A673 (cell line): ENCODE results near the gene C3orf22. TPM values are rescaled to one million over a fixed set of nuclear protein-coding genes. Genes with fewer than 3 reads are reported as not detected.
A peak's percentile ranks its signal among the peaks of the same experiment; 100 is the strongest.

Experiments used
- BruUV-seq: library from RNA; stranded (reverse); fragments of 400-500 nt; replicated peaks from 2 replicates; lab custom pipeline; 2021; lab: Mats Ljungman, UMichigan
- CTCF ChIA-PET: fragments of 300-600 bp; sonication (Branson Sonifier 250); formaldehyde crosslinking; loops from one replicate; lab custom pipeline; 2022; ENCODE audit warnings: antibody characterized with exemption; lab: Charles Lee
- POLR2A ChIA-PET: fragments of 300-600 bp; sonication (Branson Sonifier 250); formaldehyde crosslinking; loops from one replicate; lab custom pipeline; 2022; ENCODE audit warnings: antibody characterized with exemption; ENCODE audit not compliant: low non-redundant PET; lab: Charles Lee
- DNase-seq: peaks from one replicate; pipeline ENCODE4 v3.0.0-alpha.2; 2015; ENCODE audit warnings: low spot score
- H3K27ac ChIP-seq: fragments of 200-600 bp; sonication (generic); 2 replicates; pipeline ENCODE4 v1.5.1; 2016; ENCODE audit warnings: mixed run types, low read depth, mild to moderate bottlenecking, mixed read lengths, antibody characterized with exemption, low read length; ENCODE audit not compliant: poor library complexity, severe bottlenecking
- H3K27me3 ChIP-seq: fragments of 200-600 bp; sonication (generic); replicated peaks from 2 replicates; pipeline ENCODE4 v1.6.1; 2017; ENCODE audit warnings: mixed run types, low read depth, mild to moderate bottlenecking, mixed read lengths, antibody characterized with exemption, low read length; ENCODE audit not compliant: insufficient read depth, poor library complexity
- H3K36me3 ChIP-seq: fragments of 200-600 bp; sonication (generic); 2 replicates; pipeline ENCODE4 v1.6.1; 2016; ENCODE audit warnings: mixed run types, mild to moderate bottlenecking, mixed read lengths, antibody characterized with exemption, low read length; ENCODE audit not compliant: insufficient read depth, poor library complexity, severe bottlenecking
- H3K4me1 ChIP-seq: fragments of 200-600 bp; sonication (generic); 2 replicates; pipeline ENCODE4 v1.6.1; 2017; ENCODE audit warnings: mixed run types, mild to moderate bottlenecking, mixed read lengths, antibody characterized with exemption, low read length; ENCODE audit not compliant: insufficient read depth, poor library complexity, severe bottlenecking
- H3K4me3 ChIP-seq: fragments of 200-600 bp; sonication (generic); 2 replicates; pipeline ENCODE4 v1.5.1; 2016; ENCODE audit warnings: low read depth, mixed run types, mild to moderate bottlenecking, mixed read lengths, low read length; ENCODE audit not compliant: poor library complexity, severe bottlenecking
- H3K9me3 ChIP-seq: fragments of 200-600 bp; sonication (generic); 2 replicates; pipeline ENCODE4 v1.6.1; 2016; ENCODE audit warnings: mixed run types, low read depth, mild to moderate bottlenecking, mixed read lengths, antibody characterized with exemption, low read length; ENCODE audit not compliant: poor library complexity, severe bottlenecking
- EZH2 ChIP-seq: fragments of 200-600 bp; sonication (generic); IDR thresholded peaks from 2 replicates; pipeline ENCODE4 v1.6.1; 2017; ENCODE audit warnings: borderline replicate concordance, low read depth, mild to moderate bottlenecking, mixed read lengths, antibody characterized with exemption, low read length; ENCODE audit not compliant: poor library complexity, severe bottlenecking
- intact Hi-C: fragments of 100-400 bp; cut with micrococcal nuclease; formaldehyde crosslinking; loops from one replicate; pipeline ENCODE4 v1.10.0; 2022; ENCODE audit not compliant: unreplicated experiment
- total RNA-seq: library from RNA; stranded (reverse); gene quantifications from 2 replicates; pipeline ENCODE4 v1.2.3, GENCODE V29; 2021
- TF ChIP-seq, protein P1 (sequence below): fragments of 300-800, 200-600 bp; sonication (generic); conservative IDR thresholded peaks from 2 replicates; pipeline ENCODE4 v1.5.1; 2017; ENCODE audit warnings: low read depth, mild to moderate bottlenecking, antibody characterized with exemption, low read length, moderate library complexity, mixed read lengths

C3orf22 gene
- total RNA-seq, 1 experiment from 2014 or later: not detected

DNA sequence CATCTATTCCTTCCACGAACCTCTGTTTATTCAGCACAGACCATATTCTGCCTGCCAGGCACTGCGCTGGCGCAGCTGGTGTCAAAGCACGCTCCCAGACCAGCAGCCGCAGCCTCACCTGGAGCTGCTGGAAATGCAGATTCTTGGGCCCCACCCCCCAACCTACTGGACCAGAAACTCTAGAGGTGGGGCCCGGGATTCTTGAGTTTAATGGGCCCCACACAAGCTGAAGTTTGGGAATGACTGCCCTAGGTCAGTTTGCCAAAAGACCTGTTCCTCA is 27.7 kb downstream of the C3orf22 start:
- POLR2A ChIA-PET: no interaction called here
- BruUV-seq: no TSS peak
- CTCF ChIA-PET: no interaction called here
- H3K36me3 ChIP-seq: no peaks in the 10 kb centered on the region
- H3K27ac ChIP-seq: no peak overlapping the region
- intact Hi-C loops: no loop called here
- H3K4me3 ChIP-seq: no peak overlapping the region
- no peaks in the 10 kb centered on the region for H3K9me3 ChIP-seq
- peaks cover 8% of the 10 kb centered on the region for H3K4me1 ChIP-seq
- TF ChIP-seq, protein P1, sequence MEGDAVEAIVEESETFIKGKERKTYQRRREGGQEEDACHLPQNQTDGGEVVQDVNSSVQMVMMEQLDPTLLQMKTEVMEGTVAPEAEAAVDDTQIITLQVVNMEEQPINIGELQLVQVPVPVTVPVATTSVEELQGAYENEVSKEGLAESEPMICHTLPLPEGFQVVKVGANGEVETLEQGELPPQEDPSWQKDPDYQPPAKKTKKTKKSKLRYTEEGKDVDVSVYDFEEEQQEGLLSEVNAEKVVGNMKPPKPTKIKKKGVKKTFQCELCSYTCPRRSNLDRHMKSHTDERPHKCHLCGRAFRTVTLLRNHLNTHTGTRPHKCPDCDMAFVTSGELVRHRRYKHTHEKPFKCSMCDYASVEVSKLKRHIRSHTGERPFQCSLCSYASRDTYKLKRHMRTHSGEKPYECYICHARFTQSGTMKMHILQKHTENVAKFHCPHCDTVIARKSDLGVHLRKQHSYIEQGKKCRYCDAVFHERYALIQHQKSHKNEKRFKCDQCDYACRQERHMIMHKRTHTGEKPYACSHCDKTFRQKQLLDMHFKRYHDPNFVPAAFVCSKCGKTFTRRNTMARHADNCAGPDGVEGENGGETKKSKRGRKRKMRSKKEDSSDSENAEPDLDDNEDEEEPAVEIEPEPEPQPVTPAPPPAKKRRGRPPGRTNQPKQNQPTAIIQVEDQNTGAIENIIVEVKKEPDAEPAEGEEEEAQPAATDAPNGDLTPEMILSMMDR: no peak
- no peak for TF ChIP-seq EZH2
- DNase-seq: no peak
- H3K27me3 ChIP-seq: peaks cover 18% of the 10 kb centered on the region

DNA sequence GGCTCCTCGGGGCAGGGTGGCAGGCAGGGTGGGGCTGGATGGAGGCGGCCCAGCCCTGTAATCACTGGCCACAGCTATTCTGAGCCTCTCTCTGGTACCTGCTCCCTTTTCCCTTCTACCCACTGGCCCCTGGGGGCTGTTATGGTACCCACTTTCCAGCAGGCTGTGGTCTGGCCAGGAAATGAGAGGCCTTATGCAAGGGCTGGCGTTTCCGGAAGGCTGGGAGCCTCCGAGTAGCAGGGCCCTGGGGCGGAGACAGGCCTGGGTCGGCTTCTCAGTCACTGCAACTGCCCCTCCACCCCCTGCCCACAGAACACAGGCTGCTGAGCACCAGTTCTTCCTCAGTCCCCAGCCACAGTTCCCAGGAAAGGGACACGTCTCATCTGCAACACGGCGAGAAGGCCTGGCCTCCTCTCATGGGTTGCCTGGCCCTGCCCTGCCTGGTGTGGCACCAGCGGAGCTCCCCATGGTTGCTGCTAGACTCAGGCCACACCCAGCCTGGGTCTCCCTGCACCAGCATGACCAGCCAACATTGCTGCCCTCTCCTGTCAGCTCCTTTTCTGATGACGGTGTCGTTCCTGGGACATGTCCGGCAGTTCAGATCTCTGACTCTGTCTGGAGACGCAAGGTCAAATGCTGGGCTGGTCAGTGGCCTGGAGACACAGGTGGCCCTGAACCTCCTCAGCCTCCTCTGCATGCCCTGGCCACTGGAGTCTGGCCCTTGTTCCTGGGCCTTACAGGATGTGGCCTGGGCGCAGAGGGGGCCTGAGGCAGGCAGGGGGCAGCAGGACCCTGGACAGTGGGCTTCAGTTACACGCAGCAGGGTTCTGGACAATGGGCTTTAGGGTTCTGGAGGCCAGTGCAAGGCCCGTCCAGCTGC is 28.3 kb downstream of the C3orf22 start:
- H3K27ac ChIP-seq: no peak overlapping the region
- H3K4me3 ChIP-seq: no peak overlapping the region
- TF ChIP-seq, protein P1: no peak
- no peak for TF ChIP-seq EZH2
- peaks cover 8% of the 10 kb centered on the region for H3K4me1 ChIP-seq
- BruUV-seq: no TSS peak
- peaks cover 18% of the 10 kb centered on the region for H3K27me3 ChIP-seq
- ChIA-PET POLR2A (no interaction called here), CTCF (no interaction called here)
- H3K9me3 ChIP-seq: no peaks in the 10 kb centered on the region
- intact Hi-C loops: no loop called here
- H3K36me3 ChIP-seq: no peaks in the 10 kb centered on the region
- no peak for DNase-seq

DNA sequence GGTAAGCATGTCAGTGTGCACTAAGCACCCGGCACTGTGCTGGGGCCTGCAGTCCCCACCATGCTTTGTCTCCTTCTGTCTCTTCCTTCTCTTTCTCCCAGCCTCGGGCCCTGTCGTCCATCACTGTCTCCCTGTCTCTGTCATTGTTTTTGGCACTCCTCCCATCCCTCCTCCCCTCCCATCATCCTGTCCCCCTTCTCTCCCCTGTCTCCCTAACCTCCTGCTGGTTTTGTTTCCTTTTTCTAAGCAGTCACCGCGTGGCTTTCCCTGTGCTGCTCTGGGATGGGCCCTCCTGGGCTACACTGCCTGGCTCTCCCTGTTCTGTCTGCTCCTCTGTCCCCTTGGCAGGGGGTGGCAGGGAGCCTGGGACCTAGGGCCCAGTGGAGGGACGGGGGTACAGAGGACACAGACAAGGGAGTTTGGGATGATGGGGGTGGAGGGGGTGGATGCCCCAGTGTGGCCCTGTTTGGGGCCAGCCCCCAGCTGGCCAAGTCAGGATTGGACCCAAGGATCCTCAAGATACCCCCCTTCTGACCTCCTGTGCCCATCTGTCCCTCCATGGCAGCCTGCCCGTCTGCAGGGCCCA is 29.1 kb downstream of the C3orf22 start:
- H3K4me3 ChIP-seq: no peak overlapping the region
- H3K9me3 ChIP-seq: no peaks in the 10 kb centered on the region
- ChIA-PET CTCF (no interaction called here), POLR2A (no interaction called here)
- H3K4me1 ChIP-seq: peaks cover 8% of the 10 kb centered on the region
- H3K27me3 ChIP-seq: peaks cover 18% of the 10 kb centered on the region
- H3K27ac ChIP-seq: peak overlapping the region; percentile 37
- BruUV-seq: no TSS peak
- DNase-seq: peak; percentile 72
- intact Hi-C loops: loop anchor here (10.0 kb wide), 1 partner anchor 125 kb away; the partner anchor contains the start of gene TXNRD3
- TF ChIP-seq EZH2: no peak
- TF ChIP-seq, protein P1: no peak
- no peaks in the 10 kb centered on the region for H3K36me3 ChIP-seq
